Left ventricle myocardium inferior (tissue), 1 donor: ENCODE results near the gene TLE7. TPM values are rescaled to one million over a fixed set of nuclear protein-coding genes. Genes with fewer than 3 reads are reported as not detected.

Experiments
- DNase-seq: peaks from one replicate; pipeline ENCODE4 v3.0.0-alpha.2; 2020
- H3K27ac ChIP-seq: fragments of 200-600 bp; replicated peaks from 2 replicates; pipeline ENCODE4 v1.8.0; 2021
- H3K27me3 ChIP-seq: fragments of 200-600 bp; 2 replicates; pipeline ENCODE4 v1.8.0; 2021; ENCODE audit warnings: low read depth
- H3K36me3 ChIP-seq: fragments of 200-600 bp; 2 replicates; pipeline ENCODE4 v1.8.0; 2021
- H3K4me1 ChIP-seq: fragments of 200-600 bp; 2 replicates; pipeline ENCODE4 v1.8.0; 2021
- H3K4me3 ChIP-seq: fragments of 200-600 bp; 2 replicates; pipeline ENCODE4 v1.8.0; 2021; ENCODE audit warnings: mild to moderate bottlenecking, moderate library complexity
- H3K9me3 ChIP-seq: fragments of 200-600 bp; replicated peaks from 2 replicates; pipeline ENCODE4 v1.8.0; 2021
- CTCF ChIP-seq: fragments of 200-600 bp; IDR thresholded peaks from 2 replicates; pipeline ENCODE4 v1.8.0; 2021; ENCODE audit warnings: antibody characterized with exemption, mild to moderate bottlenecking, borderline replicate concordance
- intact Hi-C: fragments of 100-400 bp; cut with micrococcal nuclease; formaldehyde crosslinking; loops from one replicate; pipeline ENCODE4 v1.11.0; 2022
- total RNA-seq: library from RNA; stranded (reverse); fragmentation: NEBNext Ultra II Directional; extraction: Animal tissue kit (Norgen Biotek cat#: 25700); gene quantifications from one replicate; pipeline ENCODE4 v1.2.1, GENCODE V29; 2021
- donor health status: DM: no; HTN: yes; CAD: no; lungs with severe emphysema.

Gene TLE7
- total RNA-seq, 1 donor from 2014 or later: not detected

- peak within 1 kb of the TSS; percentile 88 for H3K4me3 ChIP-seq
- no peaks in the 10 kb centered on the region for H3K9me3 ChIP-seq
- no peaks in the 10 kb centered on the region for H3K27me3 ChIP-seq
- H3K36me3 ChIP-seq: no peaks in the 10 kb centered on the region
- peak within 1 kb of the TSS; percentile 88 for H3K27ac ChIP-seq
- intact Hi-C loops: no loop called here
- TF ChIP-seq CTCF: peak; percentile 16
- peaks cover 27% of the 10 kb centered on the region for H3K4me1 ChIP-seq
- DNase-seq: peak; percentile 87
These were observed 20.1 kb upstream of the TLE7 start, which contains the start of gene ZNF23 for GRCh38 chr16:71461686-71462648. Gene ZNF23 (minus strand): TSS chr16:71462247. CDS start chr16:71456796, 5,451 bp downstream.

- peaks cover 27% of the 10 kb centered on the region for H3K4me1 ChIP-seq
- H3K27me3 ChIP-seq: no peaks in the 10 kb centered on the region
- peaks cover 8% of the 10 kb centered on the region for H3K36me3 ChIP-seq
- peak overlapping the region; percentile 88 for H3K4me3 ChIP-seq
- TF ChIP-seq CTCF: no peak
- intact Hi-C loops: no loop called here
- no peak for DNase-seq
- no peaks in the 10 kb centered on the region for H3K9me3 ChIP-seq
- H3K27ac ChIP-seq: no peak overlapping the region
These were observed 19.1 kb upstream of the TLE7 start for GRCh38 chr16:71460941-71461340.

- intact Hi-C loops: no loop called here
- no peak overlapping the region for H3K27ac ChIP-seq
- no peak for TF ChIP-seq CTCF
- DNase-seq: no peak
- no peaks in the 10 kb centered on the region for H3K27me3 ChIP-seq
- peaks cover 27% of the 10 kb centered on the region for H3K4me1 ChIP-seq
- no peak overlapping the region for H3K4me3 ChIP-seq
- H3K9me3 ChIP-seq: no peaks in the 10 kb centered on the region
- H3K36me3 ChIP-seq: peaks cover 15% of the 10 kb centered on the region
These were observed 18.4 kb upstream of the TLE7 start for GRCh38 chr16:71460236-71460635.

GRCh38 chr16:71459510-71459909, 17.7 kb upstream of the TLE7 start:
- TF ChIP-seq CTCF: no peak
- peaks cover 23% of the 10 kb centered on the region for H3K36me3 ChIP-seq
- no peak overlapping the region for H3K27ac ChIP-seq
- H3K27me3 ChIP-seq: no peaks in the 10 kb centered on the region
- H3K4me3 ChIP-seq: no peak overlapping the region
- H3K4me1 ChIP-seq: peaks cover 27% of the 10 kb centered on the region
- H3K9me3 ChIP-seq: peaks cover 6% of the 10 kb centered on the region
- DNase-seq: no peak
- intact Hi-C loops: loop anchor here (5.0 kb wide), 1 partner anchor 33 kb away; no protein-coding TSS in a partner anchor

- Histone ChIP-seq H3K9me3 (peaks cover 32% of the 10 kb centered on the region), H3K27me3 (no peaks in the 10 kb centered on the region), H3K36me3 (peaks cover 50% of the 10 kb centered on the region), H3K27ac (no peak overlapping the region), H3K4me1 (peaks cover 16% of the 10 kb centered on the region), H3K4me3 (no peak overlapping the region)
- intact Hi-C loops: loop anchor here (5.0 kb wide), 1 partner anchor 36 kb away; no protein-coding TSS in a partner anchor
- TF ChIP-seq CTCF: no peak
- DNase-seq: no peak
These were observed 14.9 kb upstream of the TLE7 start for GRCh38 chr16:71456801-71457200.
